ENCODE measurements around the gene UIMC1.

DNA sequence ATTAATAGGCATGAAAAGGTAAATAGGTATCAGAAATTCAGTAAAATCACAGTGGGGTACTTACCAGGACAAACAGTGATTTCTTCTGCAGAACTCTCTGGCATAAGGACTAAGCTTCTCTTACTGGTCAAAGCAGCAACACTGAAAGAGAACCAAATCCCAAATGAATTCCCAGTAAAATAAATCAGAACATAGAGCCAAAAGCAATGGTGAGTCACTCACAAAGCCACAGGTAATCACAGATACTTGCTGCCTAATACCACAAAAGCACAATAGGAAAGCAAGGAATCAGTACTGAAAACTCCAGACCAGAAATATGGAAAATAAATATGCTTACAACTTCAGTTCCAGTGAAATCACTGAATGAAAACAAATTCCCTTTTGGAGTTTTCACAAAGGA lies 50.7 kb downstream of the UIMC1 start:
- TF ChIP-seq, protein P1, sequence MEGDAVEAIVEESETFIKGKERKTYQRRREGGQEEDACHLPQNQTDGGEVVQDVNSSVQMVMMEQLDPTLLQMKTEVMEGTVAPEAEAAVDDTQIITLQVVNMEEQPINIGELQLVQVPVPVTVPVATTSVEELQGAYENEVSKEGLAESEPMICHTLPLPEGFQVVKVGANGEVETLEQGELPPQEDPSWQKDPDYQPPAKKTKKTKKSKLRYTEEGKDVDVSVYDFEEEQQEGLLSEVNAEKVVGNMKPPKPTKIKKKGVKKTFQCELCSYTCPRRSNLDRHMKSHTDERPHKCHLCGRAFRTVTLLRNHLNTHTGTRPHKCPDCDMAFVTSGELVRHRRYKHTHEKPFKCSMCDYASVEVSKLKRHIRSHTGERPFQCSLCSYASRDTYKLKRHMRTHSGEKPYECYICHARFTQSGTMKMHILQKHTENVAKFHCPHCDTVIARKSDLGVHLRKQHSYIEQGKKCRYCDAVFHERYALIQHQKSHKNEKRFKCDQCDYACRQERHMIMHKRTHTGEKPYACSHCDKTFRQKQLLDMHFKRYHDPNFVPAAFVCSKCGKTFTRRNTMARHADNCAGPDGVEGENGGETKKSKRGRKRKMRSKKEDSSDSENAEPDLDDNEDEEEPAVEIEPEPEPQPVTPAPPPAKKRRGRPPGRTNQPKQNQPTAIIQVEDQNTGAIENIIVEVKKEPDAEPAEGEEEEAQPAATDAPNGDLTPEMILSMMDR (IDR thresholded peaks at IDR 0.05) = no peak
- TF ChIP-seq POLR2A (IDR thresholded peaks at IDR 0.05) = no peak
